ENCODE measurements around the gene NMRK1. TPM values are rescaled to one million over a fixed set of nuclear protein-coding genes. Genes with fewer than 3 reads are reported as not detected.

The NMRK1 gene
- total and polyA plus RNA-seq, 2 of the 13 experiments (the other 11 are each of a cell fraction or from before 2014, with no cell fraction given), result 9.1 to 12.9 TPM

DNA sequence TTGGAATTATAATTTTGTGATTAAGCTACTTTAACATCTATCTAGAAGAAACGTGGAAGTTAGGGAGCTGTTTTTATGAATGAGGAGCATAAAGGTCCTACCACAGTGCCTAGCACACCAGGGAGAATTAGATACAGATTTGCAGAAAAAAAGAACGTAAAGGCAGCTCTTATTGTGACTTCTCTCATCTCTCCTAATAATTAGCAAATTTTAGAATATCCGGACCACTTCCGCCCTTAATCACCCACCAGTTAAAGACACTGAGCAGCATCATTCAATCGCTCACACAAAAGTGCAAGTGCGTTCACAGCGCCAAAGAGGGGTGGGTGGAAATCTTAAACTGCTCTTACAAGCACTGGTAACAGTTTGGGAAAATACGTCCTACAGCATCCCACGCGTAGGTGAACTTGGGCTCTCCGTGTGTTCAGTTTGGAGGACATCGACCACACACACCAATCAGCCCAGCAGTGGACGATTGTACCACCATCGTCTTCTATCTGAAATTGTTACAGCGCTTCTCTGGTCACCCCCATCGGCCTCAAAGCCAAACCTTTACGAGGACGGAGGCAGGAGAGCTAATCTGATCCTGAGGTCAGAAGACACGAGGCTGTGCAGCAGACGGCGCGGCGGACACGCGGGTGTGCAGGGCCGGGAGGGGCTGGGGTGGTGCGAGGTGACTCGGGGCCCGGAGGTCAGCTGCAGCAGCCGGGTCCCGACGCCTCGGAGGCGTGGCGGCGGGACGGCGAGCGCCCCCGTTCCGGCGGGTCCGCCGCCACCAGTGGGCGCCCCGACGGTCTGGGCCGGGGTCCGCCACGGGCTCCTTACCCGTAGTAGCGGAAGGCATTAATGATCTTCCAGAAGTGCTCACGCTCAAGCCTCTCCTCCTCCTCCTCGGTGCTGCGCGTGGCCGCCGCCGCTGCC, 60.5 kb downstream of the NMRK1 start (continued):
- TF ChIP-seq, protein P1, sequence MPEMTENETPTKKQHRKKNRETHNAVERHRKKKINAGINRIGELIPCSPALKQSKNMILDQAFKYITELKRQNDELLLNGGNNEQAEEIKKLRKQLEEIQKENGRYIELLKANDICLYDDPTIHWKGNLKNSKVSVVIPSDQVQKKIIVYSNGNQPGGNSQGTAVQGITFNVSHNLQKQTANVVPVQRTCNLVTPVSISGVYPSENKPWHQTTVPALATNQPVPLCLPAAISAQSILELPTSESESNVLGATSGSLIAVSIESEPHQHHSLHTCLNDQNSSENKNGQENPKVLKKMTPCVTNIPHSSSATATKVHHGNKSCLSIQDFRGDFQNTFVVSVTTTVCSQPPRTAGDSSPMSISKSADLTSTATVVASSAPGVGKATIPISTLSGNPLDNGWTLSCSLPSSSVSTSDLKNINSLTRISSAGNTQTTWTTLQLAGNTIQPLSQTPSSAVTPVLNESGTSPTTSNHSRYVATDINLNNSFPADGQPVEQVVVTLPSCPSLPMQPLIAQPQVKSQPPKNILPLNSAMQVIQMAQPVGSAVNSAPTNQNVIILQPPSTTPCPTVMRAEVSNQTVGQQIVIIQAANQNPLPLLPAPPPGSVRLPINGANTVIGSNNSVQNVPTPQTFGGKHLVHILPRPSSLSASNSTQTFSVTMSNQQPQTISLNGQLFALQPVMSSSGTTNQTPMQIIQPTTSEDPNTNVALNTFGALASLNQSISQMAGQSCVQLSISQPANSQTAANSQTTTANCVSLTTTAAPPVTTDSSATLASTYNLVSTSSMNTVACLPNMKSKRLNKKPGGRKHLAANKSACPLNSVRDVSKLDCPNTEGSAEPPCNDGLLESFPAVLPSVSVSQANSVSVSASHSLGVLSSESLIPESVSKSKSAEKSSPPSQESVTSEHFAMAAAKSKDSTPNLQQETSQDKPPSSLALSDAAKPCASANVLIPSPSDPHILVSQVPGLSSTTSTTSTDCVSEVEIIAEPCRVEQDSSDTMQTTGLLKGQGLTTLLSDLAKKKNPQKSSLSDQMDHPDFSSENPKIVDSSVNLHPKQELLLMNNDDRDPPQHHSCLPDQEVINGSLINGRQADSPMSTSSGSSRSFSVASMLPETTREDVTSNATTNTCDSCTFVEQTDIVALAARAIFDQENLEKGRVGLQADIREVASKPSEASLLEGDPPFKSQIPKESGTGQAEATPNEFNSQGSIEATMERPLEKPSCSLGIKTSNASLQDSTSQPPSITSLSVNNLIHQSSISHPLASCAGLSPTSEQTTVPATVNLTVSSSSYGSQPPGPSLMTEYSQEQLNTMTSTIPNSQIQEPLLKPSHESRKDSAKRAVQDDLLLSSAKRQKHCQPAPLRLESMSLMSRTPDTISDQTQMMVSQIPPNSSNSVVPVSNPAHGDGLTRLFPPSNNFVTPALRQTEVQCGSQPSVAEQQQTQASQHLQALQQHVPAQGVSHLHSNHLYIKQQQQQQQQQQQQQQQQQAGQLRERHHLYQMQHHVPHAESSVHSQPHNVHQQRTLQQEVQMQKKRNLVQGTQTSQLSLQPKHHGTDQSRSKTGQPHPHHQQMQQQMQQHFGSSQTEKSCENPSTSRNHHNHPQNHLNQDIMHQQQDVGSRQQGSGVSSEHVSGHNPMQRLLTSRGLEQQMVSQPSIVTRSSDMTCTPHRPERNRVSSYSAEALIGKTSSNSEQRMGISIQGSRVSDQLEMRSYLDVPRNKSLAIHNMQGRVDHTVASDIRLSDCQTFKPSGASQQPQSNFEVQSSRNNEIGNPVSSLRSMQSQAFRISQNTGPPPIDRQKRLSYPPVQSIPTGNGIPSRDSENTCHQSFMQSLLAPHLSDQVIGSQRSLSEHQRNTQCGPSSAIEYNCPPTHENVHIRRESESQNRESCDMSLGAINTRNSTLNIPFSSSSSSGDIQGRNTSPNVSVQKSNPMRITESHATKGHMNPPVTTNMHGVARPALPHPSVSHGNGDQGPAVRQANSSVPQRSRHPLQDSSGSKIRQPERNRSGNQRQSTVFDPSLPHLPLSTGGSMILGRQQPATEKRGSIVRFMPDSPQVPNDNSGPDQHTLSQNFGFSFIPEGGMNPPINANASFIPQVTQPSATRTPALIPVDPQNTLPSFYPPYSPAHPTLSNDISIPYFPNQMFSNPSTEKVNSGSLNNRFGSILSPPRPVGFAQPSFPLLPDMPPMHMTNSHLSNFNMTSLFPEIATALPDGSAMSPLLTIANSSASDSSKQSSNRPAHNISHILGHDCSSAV (CRISPR knock-in tag; IDR thresholded peaks at IDR 0.05; ENCODE audit: borderline replicate concordance), result no peak
- TF ChIP-seq GFI1 (CRISPR knock-in tag; IDR thresholded peaks at IDR 0.05; ENCODE audit: borderline replicate concordance) (no peak), ZNF816 (CRISPR knock-in tag; IDR thresholded peaks at IDR 0.05; ENCODE audit: borderline replicate concordance) (no peak), FOXA3 (CRISPR knock-in tag; IDR thresholded peaks at IDR 0.05) (no peak), HNRNPLL (IDR thresholded peaks at IDR 0.05; ENCODE audit: low read depth, low read length, poor library complexity, severe bottlenecking) (no peak), ZNF530 (CRISPR knock-in tag; IDR thresholded peaks at IDR 0.05; ENCODE audit: low read depth) (no peak), MAZ (IDR thresholded peaks at IDR 0.05; ENCODE audit: borderline replicate concordance, low read depth, low read length) (0 out of 2 replicates have a peak, but pooled peaks have one; percentile 34), MAZ (CRISPR knock-in tag; IDR thresholded peaks at IDR 0.05; ENCODE audit: low read depth) (no peak; the same call in 1 of the 2 replicates), IKZF4 (CRISPR knock-in tag; IDR thresholded peaks at IDR 0.05; ENCODE audit: borderline replicate concordance, low read depth, not compliant biosample characterization) (peak; percentile 23), RAD21 (CRISPR knock-in tag; IDR thresholded peaks at IDR 0.05) (no peak)
- TF ChIP-seq, protein P2, sequence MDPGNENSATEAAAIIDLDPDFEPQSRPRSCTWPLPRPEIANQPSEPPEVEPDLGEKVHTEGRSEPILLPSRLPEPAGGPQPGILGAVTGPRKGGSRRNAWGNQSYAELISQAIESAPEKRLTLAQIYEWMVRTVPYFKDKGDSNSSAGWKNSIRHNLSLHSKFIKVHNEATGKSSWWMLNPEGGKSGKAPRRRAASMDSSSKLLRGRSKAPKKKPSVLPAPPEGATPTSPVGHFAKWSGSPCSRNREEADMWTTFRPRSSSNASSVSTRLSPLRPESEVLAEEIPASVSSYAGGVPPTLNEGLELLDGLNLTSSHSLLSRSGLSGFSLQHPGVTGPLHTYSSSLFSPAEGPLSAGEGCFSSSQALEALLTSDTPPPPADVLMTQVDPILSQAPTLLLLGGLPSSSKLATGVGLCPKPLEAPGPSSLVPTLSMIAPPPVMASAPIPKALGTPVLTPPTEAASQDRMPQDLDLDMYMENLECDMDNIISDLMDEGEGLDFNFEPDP (CRISPR knock-in tag; conservative IDR thresholded peaks at IDR 0.05), result no peak
- TF ChIP-seq, protein P3, sequence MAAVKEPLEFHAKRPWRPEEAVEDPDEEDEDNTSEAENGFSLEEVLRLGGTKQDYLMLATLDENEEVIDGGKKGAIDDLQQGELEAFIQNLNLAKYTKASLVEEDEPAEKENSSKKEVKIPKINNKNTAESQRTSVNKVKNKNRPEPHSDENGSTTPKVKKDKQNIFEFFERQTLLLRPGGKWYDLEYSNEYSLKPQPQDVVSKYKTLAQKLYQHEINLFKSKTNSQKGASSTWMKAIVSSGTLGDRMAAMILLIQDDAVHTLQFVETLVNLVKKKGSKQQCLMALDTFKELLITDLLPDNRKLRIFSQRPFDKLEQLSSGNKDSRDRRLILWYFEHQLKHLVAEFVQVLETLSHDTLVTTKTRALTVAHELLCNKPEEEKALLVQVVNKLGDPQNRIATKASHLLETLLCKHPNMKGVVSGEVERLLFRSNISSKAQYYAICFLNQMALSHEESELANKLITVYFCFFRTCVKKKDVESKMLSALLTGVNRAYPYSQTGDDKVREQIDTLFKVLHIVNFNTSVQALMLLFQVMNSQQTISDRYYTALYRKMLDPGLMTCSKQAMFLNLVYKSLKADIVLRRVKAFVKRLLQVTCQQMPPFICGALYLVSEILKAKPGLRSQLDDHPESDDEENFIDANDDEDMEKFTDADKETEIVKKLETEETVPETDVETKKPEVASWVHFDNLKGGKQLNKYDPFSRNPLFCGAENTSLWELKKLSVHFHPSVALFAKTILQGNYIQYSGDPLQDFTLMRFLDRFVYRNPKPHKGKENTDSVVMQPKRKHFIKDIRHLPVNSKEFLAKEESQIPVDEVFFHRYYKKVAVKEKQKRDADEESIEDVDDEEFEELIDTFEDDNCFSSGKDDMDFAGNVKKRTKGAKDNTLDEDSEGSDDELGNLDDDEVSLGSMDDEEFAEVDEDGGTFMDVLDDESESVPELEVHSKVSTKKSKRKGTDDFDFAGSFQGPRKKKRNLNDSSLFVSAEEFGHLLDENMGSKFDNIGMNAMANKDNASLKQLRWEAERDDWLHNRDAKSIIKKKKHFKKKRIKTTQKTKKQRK (IDR thresholded peaks at IDR 0.05; ENCODE audit: low read length), result no peak
- TF ChIP-seq, protein P4, sequence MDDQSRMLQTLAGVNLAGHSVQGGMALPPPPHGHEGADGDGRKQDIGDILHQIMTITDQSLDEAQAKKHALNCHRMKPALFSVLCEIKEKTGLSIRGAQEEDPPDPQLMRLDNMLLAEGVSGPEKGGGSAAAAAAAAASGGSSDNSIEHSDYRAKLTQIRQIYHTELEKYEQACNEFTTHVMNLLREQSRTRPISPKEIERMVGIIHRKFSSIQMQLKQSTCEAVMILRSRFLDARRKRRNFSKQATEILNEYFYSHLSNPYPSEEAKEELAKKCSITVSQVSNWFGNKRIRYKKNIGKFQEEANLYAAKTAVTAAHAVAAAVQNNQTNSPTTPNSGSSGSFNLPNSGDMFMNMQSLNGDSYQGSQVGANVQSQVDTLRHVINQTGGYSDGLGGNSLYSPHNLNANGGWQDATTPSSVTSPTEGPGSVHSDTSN (CRISPR knock-in tag; IDR thresholded peaks at IDR 0.05; ENCODE audit: borderline replicate concordance), result no peak

Data from HepG2 (cell line).